Motor neuron (in vitro differentiated cells): ENCODE measurements around the gene PELI2. TPM values are rescaled to one million over a fixed set of nuclear protein-coding genes. Genes with fewer than 3 reads are reported as not detected.
"Not testable (repeated sequence)": the region's sequence is repeated elsewhere in the genome, so short reads cannot be mapped to it uniquely, and the experiment has no call there.

ENCODE experiments used
- ATAC-seq, 8 experiments: fragments of 200-7000 bp; cut with Tn5 transposase; replicated peaks in 6 of 8; 2 replicates each; pipeline ENCODE4 v1.8.0; 2021; ENCODE audit warnings: mild to moderate bottlenecking in 8 of 8, moderate library complexity in 8 of 8
- H3K27ac ChIP-seq, 2 donors: fragments of 250-450 bp; sonication (Bioruptor Pico); 2 replicates each; pipeline ENCODE4 v1.9.0; 2021; ENCODE audit warnings: antibody characterized with exemption in 2 of 2, mild to moderate bottlenecking in 2 of 2, moderate library complexity in 1 of 2
- H3K4me1 ChIP-seq, 2 donors: fragments of 250-450 bp; sonication (Bioruptor Pico); replicated peaks in 1 of 2; 2 replicates each; pipeline ENCODE4 v1.6.1; 2021; ENCODE audit warnings: antibody characterized with exemption in 2 of 2, mild to moderate bottlenecking in 2 of 2, moderate library complexity in 1 of 2
- H3K4me3 ChIP-seq, 5 donors: fragments of 250-450 bp; sonication (Bioruptor Pico); 2 replicates each; pipeline ENCODE4 v1.9.0; 2021; ENCODE audit warnings: antibody characterized with exemption in 5 of 5, mild to moderate bottlenecking in 5 of 5, moderate library complexity in 4 of 5
- WGBS, 10 experiments: fragments of 450-650 bp; shearing (Covaris generic); methylation state at CpG; one replicate each; pipeline ENCODE4 v1.0.0; 2022; 5-methylcytosine and 5-hydroxymethylcytosine counted together
- in situ Hi-C, 9 experiments: fragments of 400-800 bp; cut with MboI; loops; one replicate each; pipeline ENCODE4 v1.15.0; 2021; ENCODE audit warnings: low sequenced_read_pairs in 9 of 9, low pct_unique_long_range_greater_than_20kb in 2 of 9; ENCODE audit not compliant: unreplicated experiment in 9 of 9
- total RNA-seq, 8 experiments: library from RNA; unstranded; fragments of 300-600 nt; gene quantifications; 2 replicates each; pipeline versions ENCODE4 v1.2.3 to v1.2.4, GENCODE V29; 2022

Gene PELI2
- total RNA-seq, 8 experiments from 2014 or later = 3.7 to 18.4 (median 8.9) TPM

DNA sequence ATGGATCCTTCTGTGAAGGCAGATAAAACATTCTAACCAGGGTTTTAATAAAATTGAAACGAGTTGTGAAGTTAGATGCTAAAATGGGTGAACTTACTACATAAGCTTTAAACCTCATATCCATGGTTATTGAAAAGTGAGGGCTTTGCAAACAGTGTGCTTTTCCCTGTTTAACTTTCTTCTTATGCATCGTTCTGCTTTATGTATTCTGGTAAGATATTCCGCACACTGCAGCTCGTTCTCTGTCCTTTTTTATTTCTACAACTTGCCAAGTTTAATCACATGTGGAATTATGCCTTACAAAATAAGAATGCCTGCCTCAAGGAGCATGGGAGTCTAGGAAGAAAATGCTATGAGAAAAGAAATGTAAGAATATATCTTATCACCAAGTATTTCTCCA is 30.9 kb downstream of the PELI2 start:
- no peak for ATAC-seq

DNA sequence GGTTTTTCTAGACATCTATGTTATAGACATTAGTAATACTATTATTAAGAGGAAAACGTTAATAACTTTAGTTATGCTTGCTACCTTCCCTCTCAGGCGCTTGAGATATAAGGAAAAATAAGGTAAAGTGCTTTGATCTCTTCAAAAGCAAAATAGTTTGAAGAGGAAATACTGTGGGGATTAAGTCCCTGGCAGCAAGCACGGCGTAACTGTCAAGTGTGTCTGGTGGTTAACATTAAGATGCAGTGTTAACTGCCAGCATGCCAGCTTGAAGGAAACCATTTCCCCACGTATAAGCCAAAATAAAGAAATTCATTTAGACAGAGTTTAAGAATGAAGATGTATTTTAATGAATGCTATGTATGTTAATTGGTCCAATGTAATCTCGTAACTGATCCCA is 31.8 kb downstream of the PELI2 start:
- Histone ChIP-seq H3K4me3 (no peak overlapping the region), H3K4me1 (peaks cover 13 to 17% of the 10 kb centered on the region in 2 donors), H3K27ac (no peak overlapping the region)
- ATAC-seq = no peak
- WGBS, 10 experiments = 53 to 98% (median 90%) methylated on average over 1 to 6 of the region's 6 CpGs
- in situ Hi-C loops = no loop called here

More for the DNA sequence above, 30.9 kb downstream of the PELI2 start:
- Histone ChIP-seq H3K4me3 (no peak overlapping the region), H3K4me1 (peaks cover 13 to 17% of the 10 kb centered on the region in 2 donors), H3K27ac (no peak overlapping the region)
- in situ Hi-C loops = no loop called here
- WGBS, 10 experiments = 11 to 100% (median 89%) methylated on average over 2 to 4 of the region's 4 CpGs; no CpG with 5 or more reads in 1 of the 10 experiments

DNA sequence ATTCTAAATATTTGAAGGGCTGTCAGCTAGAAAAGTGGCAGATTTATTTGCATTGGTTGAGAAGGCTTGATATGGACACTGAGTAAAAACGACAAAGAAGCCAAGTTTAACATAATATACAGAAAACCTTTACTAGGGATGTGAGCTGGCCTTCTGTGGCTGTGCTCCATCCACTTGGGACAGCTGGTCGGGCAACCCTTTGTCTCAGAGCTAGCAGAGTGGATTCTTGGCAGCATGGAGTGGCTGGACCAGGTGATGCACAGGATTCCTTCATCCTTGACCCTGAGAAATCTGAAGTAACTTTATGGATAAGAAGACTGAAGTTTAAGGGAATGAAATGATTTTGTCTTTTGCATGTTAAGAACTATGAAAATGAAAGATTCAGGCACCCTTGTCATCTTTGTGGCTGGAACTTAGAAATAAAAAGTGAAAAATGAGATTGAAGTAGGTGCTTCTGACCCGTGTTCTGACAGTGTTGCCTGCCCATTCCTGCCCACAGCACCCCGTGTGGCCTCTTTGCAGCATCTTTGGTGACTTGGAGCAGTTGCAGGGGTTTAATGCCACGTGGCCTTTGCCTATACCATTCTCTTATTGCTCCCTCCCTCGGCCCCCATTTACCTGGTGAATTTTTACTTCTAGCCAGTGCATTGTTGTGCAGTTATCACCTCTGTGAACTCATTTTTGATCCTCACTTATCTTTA is 32.6 kb downstream of the PELI2 start:
- 64 to 89% (median 77%) methylated on average over 1 to 6 of the region's 6 CpGs for WGBS, 10 experiments
- Histone ChIP-seq H3K4me3 (no peak overlapping the region), H3K27ac (no peak overlapping the region), H3K4me1 (peaks cover 13 to 17% of the 10 kb centered on the region in 2 donors)
- no peak for ATAC-seq
- in situ Hi-C loops = no loop called here

- Histone ChIP-seq H3K27ac (no peak overlapping the region), H3K4me1 (peaks cover 13 to 17% of the 10 kb centered on the region in 2 donors), H3K4me3 (no peak overlapping the region)
- ATAC-seq = no peak
- in situ Hi-C loops = no loop called here
- 67 to 100% (median 100%) methylated on average over 1 of the region's 1 CpG; no CpG with 5 or more reads in 3 of the 10 experiments for WGBS, 10 experiments
Observed at GRCh38 chr14:56152221-56152620, 34.0 kb downstream of the PELI2 start.

DNA sequence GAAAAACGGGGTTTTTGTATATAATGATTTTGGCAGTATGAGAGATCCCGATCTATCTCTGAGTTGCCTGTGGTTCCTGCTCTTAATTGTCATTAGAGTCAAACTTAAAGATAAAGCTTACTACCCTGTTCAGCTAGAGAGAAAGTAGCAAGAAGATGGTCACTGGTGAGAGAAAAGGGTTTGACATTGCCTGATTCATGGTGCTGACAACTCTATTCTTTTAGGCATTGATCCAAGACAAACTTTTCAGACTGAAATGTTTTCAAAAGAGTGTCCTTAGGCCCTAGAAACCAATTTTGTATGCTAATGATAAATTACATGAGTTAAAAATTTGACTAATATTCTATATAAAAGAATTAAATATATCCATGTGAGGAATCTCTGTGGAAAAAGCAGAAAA is 35.1 kb downstream of the PELI2 start:
- H3K4me1 ChIP-seq = peaks cover 8% of the 10 kb centered on the region in 2 donors
- no peak overlapping the region for H3K27ac ChIP-seq
- WGBS, 10 experiments = 80 to 100% (median 91%) methylated on average over 1 to 2 of the region's 2 CpGs; no CpG with 5 or more reads in 2 of the 10 experiments
- in situ Hi-C loops = no loop called here
- H3K4me3 ChIP-seq = no peak overlapping the region
- ATAC-seq = peak in 1 of 8 experiments; percentile 63

GRCh38 chr14:56154321-56154720 is 36.1 kb downstream of the PELI2 start:
- ATAC-seq = no peak
- in situ Hi-C loops = no loop called here
- H3K4me1 ChIP-seq = peaks cover 0 to 2% of the 10 kb centered on the region in 2 donors
- H3K27ac ChIP-seq = no peak overlapping the region
- WGBS, 10 experiments = 74 to 100% (median 96%) methylated on average over 1 to 5 of the region's 5 CpGs; no CpG with 5 or more reads in 1 of the 10 experiments
- no peak overlapping the region for H3K4me3 ChIP-seq

DNA sequence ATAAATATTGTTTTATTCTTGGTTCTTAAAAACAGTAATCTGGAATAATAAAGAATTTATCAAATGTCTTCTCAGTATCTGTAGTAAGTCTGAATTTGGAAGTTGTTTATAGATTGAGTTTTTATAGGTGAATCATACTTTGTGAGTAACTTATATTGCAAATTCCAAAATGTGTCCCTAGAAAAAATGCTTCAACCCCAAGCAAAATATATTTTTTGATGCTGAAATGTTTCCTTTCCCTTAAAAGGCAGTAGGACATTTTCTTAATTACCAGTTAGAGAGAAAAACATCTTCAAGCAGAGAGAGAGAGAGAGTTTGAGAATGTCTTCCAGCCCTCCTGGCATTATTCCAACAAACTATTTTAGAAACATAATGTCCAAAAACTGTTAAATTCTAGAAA is 37.9 kb downstream of the PELI2 start:
- in situ Hi-C loops = no loop called here
- H3K4me3 ChIP-seq = no peak overlapping the region
- ATAC-seq = no peak
- H3K4me1 ChIP-seq = peaks cover 0 to 2% of the 10 kb centered on the region in 2 donors
- no peak overlapping the region for H3K27ac ChIP-seq

GRCh38 chr14:56159066-56159465 is 40.9 kb downstream of the PELI2 start:
- in situ Hi-C loops = no loop called here
- Histone ChIP-seq H3K27ac (no peak overlapping the region), H3K4me1 (no peaks in the 10 kb centered on the region), H3K4me3 (no peak overlapping the region)
- WGBS, 10 experiments = 39 to 100% (median 86%) methylated on average over 2 to 4 of the region's 4 CpGs; no CpG with 5 or more reads in 4 of the 10 experiments
- ATAC-seq = no peak

DNA sequence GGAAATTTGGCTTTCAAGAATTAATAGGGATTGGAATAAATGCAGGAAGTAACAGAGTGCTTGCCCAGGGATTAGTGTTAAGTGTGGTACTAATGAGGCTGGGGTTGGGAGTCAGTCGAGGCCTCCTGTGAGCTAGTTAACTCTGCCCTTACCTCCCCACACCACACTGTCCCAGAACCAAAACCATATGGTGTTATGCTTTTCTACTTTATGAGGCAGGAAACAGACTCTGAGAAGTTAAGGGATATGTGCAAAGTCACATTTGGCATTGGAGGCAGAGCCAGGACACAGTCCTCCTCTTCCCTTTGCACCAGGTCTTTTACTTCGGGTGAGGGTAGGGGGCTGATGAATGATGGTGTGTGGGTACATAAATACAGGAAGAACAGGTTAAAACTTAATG is 41.9 kb downstream of the PELI2 start:
- WGBS, 10 experiments = 0 to 90% (median 80%) methylated on average over 1 to 2 of the region's 2 CpGs; no CpG with 5 or more reads in 3 of the 10 experiments
- in situ Hi-C loops = no loop called here
- Histone ChIP-seq H3K4me3 (no peak overlapping the region), H3K4me1 (no peaks in the 10 kb centered on the region), H3K27ac (no peak overlapping the region)
- ATAC-seq = no peak

DNA sequence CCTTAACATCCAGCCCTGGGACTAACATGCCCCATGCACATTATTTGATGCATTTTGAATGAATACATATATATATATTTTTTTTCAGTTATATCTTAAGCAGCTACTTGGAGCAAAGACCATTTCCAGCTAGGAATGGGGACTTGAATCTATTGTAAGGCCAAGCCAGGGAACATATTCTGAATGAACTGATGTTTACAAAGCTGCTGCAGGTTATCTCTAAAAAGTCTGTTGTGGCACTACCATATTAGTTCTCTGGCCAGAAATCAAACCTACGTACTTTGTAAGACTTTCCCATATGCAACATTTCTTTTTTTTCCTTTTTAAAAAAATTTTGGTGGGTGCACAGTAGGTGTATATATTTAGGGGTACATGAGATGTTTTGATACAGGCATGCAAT is 43.4 kb downstream of the PELI2 start:
- in situ Hi-C loops = no loop called here
- ATAC-seq = no peak

GRCh38 chr14:56162476-56162875 is 44.3 kb downstream of the PELI2 start:
- Histone ChIP-seq H3K4me3 (no peak overlapping the region), H3K27ac (no peak overlapping the region), H3K4me1 (no peaks in the 10 kb centered on the region)
- in situ Hi-C loops = no loop called here
- ATAC-seq = no peak
- WGBS, 10 experiments = 60 to 100% (median 98%) methylated on average over 1 to 2 of the region's 2 CpGs

More for the DNA sequence above, 43.4 kb downstream of the PELI2 start:
- Histone ChIP-seq H3K27ac (no peak overlapping the region), H3K4me1 (no peaks in the 10 kb centered on the region), H3K4me3 (no peak overlapping the region)
- 92 to 100% (median 100%) methylated on average over 1 of the region's 1 CpG; no CpG with 5 or more reads in 2 of the 10 experiments for whole genome bisulfite sequencing, 10 experiments

DNA sequence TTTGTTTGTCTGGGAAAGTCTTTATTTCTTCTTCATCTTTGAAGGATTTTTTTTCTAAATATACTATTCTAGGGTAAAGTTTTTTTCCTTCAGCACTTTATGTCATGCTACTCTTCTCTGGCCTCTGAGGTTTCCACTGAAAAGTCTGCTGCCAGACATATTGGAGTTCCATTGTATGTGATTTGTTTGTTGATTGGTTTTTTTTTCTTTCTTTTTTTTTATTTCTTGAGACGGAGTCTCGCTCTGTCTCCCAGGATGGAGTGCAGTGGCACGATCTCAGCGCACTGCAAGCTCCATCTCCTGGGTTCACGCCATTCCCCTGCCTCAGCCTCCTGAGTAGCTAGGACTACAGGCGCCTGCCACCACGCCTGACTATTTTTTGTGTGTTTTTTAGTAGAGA is 48.4 kb downstream of the PELI2 start:
- 87 to 100% (median 100%) methylated on average over 1 to 7 of the region's 7 CpGs for WGBS, 10 experiments
- H3K4me3 ChIP-seq, ATAC-seq, in situ Hi-C loops, H3K27ac ChIP-seq: not testable (repeated sequence)
- peaks cover 2 to 18% of the 10 kb centered on the region in 2 donors for H3K4me1 ChIP-seq

DNA sequence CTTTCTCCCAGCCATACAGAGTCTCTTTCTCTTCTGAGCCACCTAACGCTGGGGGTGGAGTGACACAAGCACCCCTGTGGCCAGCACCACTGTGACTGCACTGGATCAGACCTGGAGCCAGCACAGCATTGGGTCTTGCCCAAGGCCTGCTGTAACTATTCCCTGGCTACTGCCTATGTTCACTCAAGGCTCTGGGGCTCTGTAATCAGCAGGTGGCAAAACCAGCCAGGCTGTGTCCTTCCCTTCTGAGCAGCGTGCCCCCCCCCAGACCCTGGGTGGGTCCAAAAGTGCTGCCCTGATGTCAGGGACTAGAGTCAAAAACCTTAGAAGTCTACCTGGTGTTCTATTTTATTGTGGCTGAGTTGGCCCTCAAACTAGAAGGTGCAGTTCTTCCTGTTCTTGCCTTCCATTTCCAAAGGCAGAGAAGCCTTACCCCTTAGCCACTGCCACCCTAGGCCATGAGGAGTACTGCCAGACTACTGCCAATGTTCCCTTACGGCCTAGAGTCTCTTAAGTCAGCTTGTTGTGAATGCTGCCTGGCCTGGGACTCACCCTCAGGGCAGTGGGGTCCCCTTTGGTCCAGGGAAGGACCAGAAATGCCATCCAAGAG is 49.9 kb downstream of the PELI2 start:
- in situ Hi-C loops = no loop called here
- 20 to 100% (median 75%) methylated on average over 1 to 3 of the region's 3 CpGs; no CpG with 5 or more reads in 2 of the 10 experiments for WGBS, 10 experiments

More for the DNA sequence above, 49.9 kb downstream of the PELI2 start:
- Histone ChIP-seq H3K4me1 (peaks cover 6 to 29% of the 10 kb centered on the region in 2 donors), H3K27ac (no peak overlapping the region), H3K4me3 (no peak overlapping the region)
- ATAC-seq = no peak
